ENCODE measurements around the gene AFG3L2.

- no peak for TF ChIP-seq POLR2AphosphoS5 (IDR thresholded peaks at IDR 0.05; ENCODE audit: borderline replicate concordance, low read depth, low read length)
- TF ChIP-seq EZH2 (IDR thresholded peaks at IDR 0.05), result no peak
- TF ChIP-seq FOXP2 (optimal IDR thresholded peaks at IDR 0.05; ENCODE audit: control extremely low read depth, extremely low read length, insufficient read depth), result no peak
These were observed 4.6 kb downstream of the AFG3L2 start for GRCh38 chr18:12372406-12372805.

Measured in SK-N-MC (cell line).